NCI-H460 (cell line): ENCODE results near the gene TMIGD1. TPM values are rescaled to one million over a fixed set of nuclear protein-coding genes. Genes with fewer than 3 reads are reported as not detected.

ENCODE experiments used
- DNase-seq: peaks from one replicate; pipeline ENCODE4 v3.0.0-alpha.2; 2016; ENCODE audit warnings: low read depth; ENCODE audit errors: extremely low read depth
- small RNA-seq, 2 experiments: library from RNA; depleted of rRNA; stranded (forward); fragments of <200 nt; gene quantifications; one replicate each; pipeline ENCODE3, GENCODE V24; 2014
- total RNA-seq: library from RNA; depleted of rRNA; stranded (reverse); fragments of >200 nt; shearing (Covaris generic); gene quantifications from 2 replicates; pipeline ENCODE4 v1.2.3, GENCODE V29; 2014; rRNA removed

The TMIGD1 gene
- total RNA-seq, 1 experiment from 2014 or later, result not detected

- DNase-seq, result peak; percentile 14
Measured at GRCh38 chr17:30292286-30292858, 41.5 kb downstream of the TMIGD1 start.

GRCh38 chr17:30291543-30292285, 42.1 kb downstream of the TMIGD1 start, which contains the start of gene BLMH:
TSS of gene BLMH (minus strand) at chr17:30291944. CDS start at chr17:30291819, 125 bp downstream.
- DNase-seq, result peak; percentile 70

GRCh38 chr17:30290696-30291542, 42.9 kb downstream of the TMIGD1 start:
- DNase-seq, result peak; percentile 14

- DNase-seq, result no peak
Measured at GRCh38 chr17:30290077-30290476, 43.8 kb downstream of the TMIGD1 start.

DNA sequence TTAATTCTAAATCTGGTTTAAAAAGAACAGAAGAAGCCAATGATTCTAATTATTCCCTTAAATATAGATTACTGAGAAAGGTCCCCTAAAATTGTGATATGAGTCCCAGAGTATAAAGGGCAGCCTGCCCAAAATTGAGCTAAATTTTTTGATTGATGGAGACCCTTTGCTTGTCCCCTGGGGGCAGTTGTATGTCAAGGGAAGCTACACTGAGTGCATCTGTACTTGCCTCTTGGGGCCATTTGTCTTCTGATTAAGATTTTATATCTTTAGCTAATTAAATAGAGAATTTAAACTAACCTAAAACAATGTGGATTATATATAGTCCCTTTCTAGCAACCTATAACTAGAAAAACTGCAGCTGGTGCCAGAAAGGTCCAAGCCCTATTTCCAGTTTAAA, 54.7 kb downstream of the TMIGD1 start:
- no peak for DNase-seq

DNA sequence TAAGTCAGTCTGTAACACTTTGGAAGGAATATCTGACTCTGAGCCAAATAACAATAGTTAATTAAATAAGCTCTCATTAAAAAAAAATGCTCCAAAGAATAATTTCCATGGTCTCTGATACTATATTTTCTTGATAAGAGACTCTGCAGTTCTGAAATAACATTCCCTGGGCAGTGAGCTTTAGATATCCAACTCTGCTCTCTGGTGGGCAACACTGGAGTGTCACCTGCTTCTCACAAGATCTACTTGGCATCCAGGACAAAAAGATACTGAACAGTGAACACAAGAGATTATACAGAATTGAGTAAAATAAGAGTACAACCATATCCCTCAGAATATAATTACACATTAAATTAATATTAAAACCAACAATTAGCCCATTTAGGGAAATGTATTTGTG, 55.8 kb downstream of the TMIGD1 start:
- peak; percentile 23 for DNase-seq

DNA sequence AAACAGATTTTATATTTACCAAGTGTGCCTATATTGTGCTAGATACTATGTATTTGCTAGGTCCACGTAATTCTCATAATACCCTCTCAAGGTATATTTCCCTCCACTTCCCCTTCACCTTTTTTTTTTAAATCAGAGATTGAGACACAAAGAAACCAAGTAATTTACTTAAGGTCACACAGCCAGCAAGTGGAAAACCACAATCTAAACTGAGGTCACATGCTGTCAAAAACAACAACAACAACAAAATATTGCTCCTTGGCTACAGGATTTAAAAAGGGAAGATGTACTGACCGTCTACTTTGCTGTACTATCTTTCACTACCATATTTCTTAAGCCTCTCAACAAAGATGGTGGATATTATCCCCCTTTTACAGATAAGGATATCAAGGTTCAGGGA, 57.9 kb downstream of the TMIGD1 start:
- no peak for DNase-seq

- DNase-seq, result no peak
Measured at GRCh38 chr17:30274887-30275286, 59.0 kb downstream of the TMIGD1 start.

DNA sequence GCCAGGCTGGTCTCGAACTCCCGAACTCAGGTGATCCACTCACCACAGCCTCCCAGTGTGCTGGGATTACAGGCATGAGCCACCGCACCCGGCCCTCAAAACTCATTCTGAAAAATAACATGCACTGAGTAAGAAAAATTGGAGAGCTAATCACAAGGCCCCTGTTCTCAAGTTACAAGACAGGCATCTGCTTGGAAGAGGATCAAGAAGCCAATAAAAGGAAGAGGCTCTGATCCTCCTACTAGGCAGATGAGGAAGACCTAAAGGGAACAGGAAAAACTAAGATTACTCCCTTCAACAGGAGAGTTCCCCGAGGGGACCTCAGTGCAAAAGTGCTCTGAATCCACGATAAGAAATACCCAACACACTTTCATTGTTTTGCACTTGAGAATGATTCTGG, 60.5 kb downstream of the TMIGD1 start:
- no peak for DNase-seq

GRCh38 chr17:30271102-30271501, 62.8 kb downstream of the TMIGD1 start:
- no peak for DNase-seq

GRCh38 chr17:30267625-30268024, 66.2 kb downstream of the TMIGD1 start:
- DNase-seq, result no peak

Small RNA genes within 50 kb of the gene (small RNA-seq; reads per million reads assigned to genes)
- gene RF00019 (0 reads per million in 2 experiments), gene RNU6-1267P (0 reads per million in 2 experiments), gene RNU6-990P (0 to 0.06 reads per million in 2 experiments)

Other genes starting within 250 kb of the TMIGD1 start
- 12.0 and 17.9 TPM in 2 replicates for gene NSRP1, start 217.2 kb downstream of the TMIGD1 start, total RNA-seq
- not detected in 2 replicates for gene SLC6A4, start 98.4 kb downstream of the TMIGD1 start, total RNA-seq
- gene BLMH, start 42.1 kb downstream of the TMIGD1 start, total RNA-seq, result 22.3 and 27.7 TPM in 2 replicates
- gene CPD, start 44.9 kb upstream of the TMIGD1 start, total RNA-seq, result 97.9 and 101 TPM in 2 replicates
- 32.6 and 42.7 TPM in 2 replicates for gene GOSR1, start 143.4 kb upstream of the TMIGD1 start, total RNA-seq